MM.1S (cell line): ENCODE results near the gene GALNT10.

Source experiments
- EZH2 ChIP-seq: fragments of 300-600 bp; sonication (generic); optimal IDR thresholded peaks from 2 replicates; pipeline ENCODE3; 2017; ENCODE audit warnings: low read depth, mild to moderate bottlenecking, antibody characterized with exemption, low read length, mixed read lengths
- EZH2phosphoT487 ChIP-seq: fragments of 300-600 bp; sonication (generic); IDR thresholded peaks from 2 replicates; pipeline ENCODE4 v1.6.1; 2018; ENCODE audit warnings: antibody characterized with exemption, low read length
- TF ChIP-seq, protein P1 (sequence below): fragments of 300-600 bp; sonication (generic); IDR thresholded peaks from 2 replicates; pipeline ENCODE4 v1.5.1; 2016; ENCODE audit warnings: antibody characterized with exemption, low read length, mixed read lengths

DNA sequence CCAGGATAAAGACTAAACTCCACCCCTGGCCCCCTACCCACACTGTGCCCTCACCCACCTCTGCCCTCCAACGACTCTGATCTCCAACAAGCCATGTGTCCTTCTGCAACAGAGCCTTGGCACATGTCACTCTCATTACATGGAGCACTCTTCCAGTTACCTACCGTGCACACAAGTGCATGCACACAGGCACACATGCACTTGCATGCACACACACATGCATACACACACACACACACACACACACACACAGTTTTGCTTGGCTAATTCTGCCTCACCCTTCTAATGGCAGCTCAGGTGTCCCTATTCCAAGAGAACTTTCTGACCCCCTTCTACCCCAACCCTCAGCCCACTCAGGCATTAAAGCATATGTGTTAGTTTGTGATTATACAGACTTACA, 19.6 kb downstream of the GALNT10 start:
- TF ChIP-seq, protein P1, sequence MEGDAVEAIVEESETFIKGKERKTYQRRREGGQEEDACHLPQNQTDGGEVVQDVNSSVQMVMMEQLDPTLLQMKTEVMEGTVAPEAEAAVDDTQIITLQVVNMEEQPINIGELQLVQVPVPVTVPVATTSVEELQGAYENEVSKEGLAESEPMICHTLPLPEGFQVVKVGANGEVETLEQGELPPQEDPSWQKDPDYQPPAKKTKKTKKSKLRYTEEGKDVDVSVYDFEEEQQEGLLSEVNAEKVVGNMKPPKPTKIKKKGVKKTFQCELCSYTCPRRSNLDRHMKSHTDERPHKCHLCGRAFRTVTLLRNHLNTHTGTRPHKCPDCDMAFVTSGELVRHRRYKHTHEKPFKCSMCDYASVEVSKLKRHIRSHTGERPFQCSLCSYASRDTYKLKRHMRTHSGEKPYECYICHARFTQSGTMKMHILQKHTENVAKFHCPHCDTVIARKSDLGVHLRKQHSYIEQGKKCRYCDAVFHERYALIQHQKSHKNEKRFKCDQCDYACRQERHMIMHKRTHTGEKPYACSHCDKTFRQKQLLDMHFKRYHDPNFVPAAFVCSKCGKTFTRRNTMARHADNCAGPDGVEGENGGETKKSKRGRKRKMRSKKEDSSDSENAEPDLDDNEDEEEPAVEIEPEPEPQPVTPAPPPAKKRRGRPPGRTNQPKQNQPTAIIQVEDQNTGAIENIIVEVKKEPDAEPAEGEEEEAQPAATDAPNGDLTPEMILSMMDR: no peak
- TF ChIP-seq EZH2phosphoT487 (no peak), EZH2 (no peak)
